Measurements from ENCODE around the gene KPNA3.

DNA sequence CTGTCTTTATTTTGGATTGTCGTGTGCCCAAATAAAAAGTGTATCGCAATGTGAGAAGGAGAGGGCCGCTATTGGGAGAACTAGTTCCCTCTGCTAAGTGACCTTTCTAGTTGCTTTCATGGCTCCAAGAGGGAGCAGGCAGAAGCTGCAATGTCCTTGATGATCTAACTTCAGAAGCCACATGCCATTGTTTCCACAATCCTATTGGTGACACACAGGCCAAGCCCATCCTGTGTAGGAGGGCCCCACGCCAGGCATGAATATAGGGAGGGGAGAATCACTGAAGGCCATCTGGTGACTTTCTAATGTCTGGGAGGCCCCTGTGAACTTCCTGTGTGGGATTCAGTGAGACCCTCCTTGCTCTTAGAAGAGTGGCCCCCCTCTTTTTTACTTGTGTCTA lies 47.8 kb upstream of the KPNA3 start:
- no peak for TF ChIP-seq CTCF (IDR thresholded peaks at IDR 0.05)
- no peak for TF ChIP-seq POLR2A (IDR thresholded peaks at IDR 0.05)
- TF ChIP-seq EP300 (IDR thresholded peaks at IDR 0.05), result no peak
- no peak for TF ChIP-seq POLR2AphosphoS5 (IDR thresholded peaks at IDR 0.05)
